IMR-90 (cell line): ENCODE measurements around the gene ATP2B2. TPM values are rescaled to one million over a fixed set of nuclear protein-coding genes. Genes with fewer than 3 reads are reported as not detected.

Source experiments
- ATAC-seq: fragments of 200-7000 bp; cut with Tn5 transposase; 2 replicates; pipeline ENCODE4 v1.9.1; 2020; ENCODE audit warnings: low read depth, mild to moderate bottlenecking, moderate library complexity
- BruUV-seq: library from RNA; stranded (reverse); fragments of 400-500 nt; replicated peaks from 2 replicates; lab custom pipeline; 2021; lab: Mats Ljungman, UMichigan
- CTCF ChIA-PET: fragments of 300-600 bp; formaldehyde crosslinking; extraction: SDS; loops from one replicate; lab custom pipeline; 2021; ENCODE audit warnings: antibody characterized with exemption; lab: Yijun Ruan, JAX
- POLR2A ChIA-PET: fragments of 300-600 bp; sonication (Branson Sonifier 250); formaldehyde crosslinking; loops from one replicate; lab custom pipeline; 2022; ENCODE audit warnings: antibody characterized with exemption; ENCODE audit not compliant: unreplicated experiment; lab: Charles Lee
- DNase-seq: peaks from one replicate; pipeline ENCODE4 v3.0.0; 2013
- H2AFZ ChIP-seq: replicated peaks from 2 replicates; pipeline ENCODE3; 2013; ENCODE audit warnings: low read length, mild to moderate bottlenecking; ENCODE audit not compliant: poor library complexity
- H2AK5ac ChIP-seq: 2 replicates; pipeline ENCODE4 v1.6.1; 2013; ENCODE audit warnings: low read depth, low read length, inconsistent platforms
- H2AK9ac ChIP-seq: replicated peaks from 2 replicates; pipeline ENCODE3; 2013; ENCODE audit warnings: mild to moderate bottlenecking, low read depth, low read length, moderate library complexity; ENCODE audit not compliant: poor library complexity
- H2BK120ac ChIP-seq: 2 replicates; pipeline ENCODE4 v1.6.1; 2013; ENCODE audit warnings: low read depth, low read length, inconsistent platforms
- H2BK15ac ChIP-seq: 3 replicates; pipeline ENCODE4 v1.6.1; 2013; ENCODE audit warnings: low read depth, low read length, inconsistent platforms
- H2BK20ac ChIP-seq: 2 replicates; pipeline ENCODE4 v1.6.1; 2013; ENCODE audit warnings: low read depth, mild to moderate bottlenecking, inconsistent platforms, low read length, moderate library complexity
- H2BK5ac ChIP-seq: 2 replicates; pipeline ENCODE4 v1.6.1; 2013; ENCODE audit warnings: mild to moderate bottlenecking, low read depth, low read length, inconsistent platforms; ENCODE audit not compliant: poor library complexity, severe bottlenecking
- H3K14ac ChIP-seq: replicated peaks from 2 replicates; pipeline ENCODE4 v1.6.1; 2013; ENCODE audit warnings: low read depth, low read length, inconsistent platforms
- H3K18ac ChIP-seq: 2 replicates; pipeline ENCODE4 v1.6.1; 2013; ENCODE audit warnings: low read depth, low read length, control low read depth
- H3K23ac ChIP-seq: 2 replicates; pipeline ENCODE4 v1.6.1; 2013; ENCODE audit warnings: low read depth, low read length, inconsistent platforms
- H3K27ac ChIP-seq: 2 replicates; pipeline ENCODE4 v1.5.1; 2013; ENCODE audit warnings: mild to moderate bottlenecking, control low read depth, low read length; ENCODE audit not compliant: insufficient read depth
- H3K27me3 ChIP-seq: 2 replicates; pipeline ENCODE4 v1.6.1; 2013; ENCODE audit warnings: low read length; ENCODE audit not compliant: control insufficient read depth, insufficient read depth
- H3K36me3 ChIP-seq: 2 replicates; pipeline ENCODE4 v1.6.1; 2013; ENCODE audit warnings: low read length, mixed read lengths; ENCODE audit not compliant: control insufficient read depth, insufficient read depth
- H3K4ac ChIP-seq: 2 replicates; pipeline ENCODE4 v1.6.1; 2013; ENCODE audit warnings: low read depth, low read length, inconsistent platforms
- H3K4me1 ChIP-seq: 2 replicates; pipeline ENCODE4 v1.6.1; 2013; ENCODE audit warnings: low read length, mixed read lengths; ENCODE audit not compliant: control insufficient read depth, insufficient read depth
- H3K4me2 ChIP-seq: 2 replicates; pipeline ENCODE4 v1.6.1; 2013; ENCODE audit warnings: low read depth, mild to moderate bottlenecking, control low read depth, low read length, moderate library complexity
- H3K4me3 ChIP-seq: 2 replicates; pipeline ENCODE4 v1.5.1; 2013; ENCODE audit warnings: low read depth, mild to moderate bottlenecking, control low read depth, low read length, moderate library complexity; ENCODE audit not compliant: insufficient read depth
- H3K56ac ChIP-seq: 2 replicates; pipeline ENCODE4 v1.6.1; 2013; ENCODE audit warnings: low read length, inconsistent platforms; ENCODE audit not compliant: insufficient read depth; ENCODE audit errors: extremely low read depth
- H3K79me1 ChIP-seq, 2 experiments: 2 replicates each; pipeline ENCODE4 v1.6.1; 2013; ENCODE audit warnings: low read length in 2 of 2, inconsistent platforms in 1 of 2, low read depth in 1 of 2
- H3K9ac ChIP-seq: 2 replicates; pipeline ENCODE4 v1.6.1; 2013; ENCODE audit warnings: low read depth, low read length, control low read depth
- H3K9me1 ChIP-seq: 2 replicates; pipeline ENCODE4 v1.6.1; 2013; ENCODE audit warnings: low read length, inconsistent platforms; ENCODE audit not compliant: insufficient read depth
- H3K9me3 ChIP-seq: 2 replicates; pipeline ENCODE4 v1.6.1; 2013; ENCODE audit warnings: low read length; ENCODE audit not compliant: control insufficient read depth, insufficient read depth
- H4K20me1 ChIP-seq: 2 replicates; pipeline ENCODE4 v1.6.1; 2013; ENCODE audit warnings: low read length, inconsistent platforms; ENCODE audit not compliant: insufficient read depth
- H4K5ac ChIP-seq: 2 replicates; pipeline ENCODE4 v1.6.1; 2013; ENCODE audit warnings: mild to moderate bottlenecking, low read depth, low read length, control low read depth
- H4K8ac ChIP-seq, 2 experiments: 2 replicates each; pipeline ENCODE4 v1.6.1; 2013; ENCODE audit warnings: low read depth in 2 of 2, low read length in 2 of 2, control low read depth in 1 of 2, inconsistent platforms in 1 of 2
- H4K91ac ChIP-seq: 2 replicates; pipeline ENCODE4 v1.6.1; 2013; ENCODE audit warnings: low read depth, low read length, inconsistent platforms; ENCODE audit not compliant: insufficient read depth
- POLR2A ChIP-seq: IDR thresholded peaks from 2 replicates; pipeline ENCODE4 v1.6.1; 2012; ENCODE audit warnings: mild to moderate bottlenecking, low read depth, low read length
- RFX5 ChIP-seq: IDR thresholded peaks from 2 replicates; pipeline ENCODE4 v1.8.0; 2012; ENCODE audit warnings: low read depth, mild to moderate bottlenecking, low read length, moderate library complexity
- WGBS, 2 experiments: methylation state at CpG; one replicate each; pipeline versions ENCODE4 v1.1.5 to v1.1.7; 2013; ENCODE audit warnings: missing lambda C conversion rate in 2 of 2; ENCODE audit not compliant: insufficient read length in 1 of 2; ENCODE audit errors: extremely low coverage in 2 of 2; 5-methylcytosine and 5-hydroxymethylcytosine counted together
- dilution Hi-C: fragments of 300-500 bp; cut with HindIII; formaldehyde crosslinking; loops from one replicate; pipeline ENCODE4 v1.14.3; 2018; ENCODE audit warnings: low sequenced_read_pairs; ENCODE audit not compliant: unreplicated experiment
- in situ Hi-C: fragments of 300-500 bp; cut with MboI; formaldehyde crosslinking; loops from 3 replicates; pipeline ENCODE4 v1.14.3; 2019; ENCODE audit warnings: low sequenced_read_pairs, inconsistent platforms, mixed read lengths
- intact Hi-C: fragments of 100-400 bp; cut with micrococcal nuclease; formaldehyde crosslinking; loops from 2 replicates; pipeline ENCODE4 v1.10.0; 2022
- polyA plus RNA-seq, 3 experiments: library from polyadenylated mRNA; depleted of rRNA; stranded (reverse); fragments of >200 nt; gene quantifications; 2 replicates each; pipeline ENCODE4 v1.2.3, GENCODE V29; 2012; ENCODE audit warnings: low replicate concordance in 1 of 3
- total RNA-seq: library from RNA; depleted of rRNA; stranded (reverse); fragments of >200 nt; gene quantifications from 2 replicates; pipeline ENCODE4 v1.2.3, GENCODE V29; 2012

ATP2B2 gene
- total and polyA plus RNA-seq, 2 of the 4 experiments (the other 2 are of a cell fraction) = under 0.01 to 0.02 TPM

DNA sequence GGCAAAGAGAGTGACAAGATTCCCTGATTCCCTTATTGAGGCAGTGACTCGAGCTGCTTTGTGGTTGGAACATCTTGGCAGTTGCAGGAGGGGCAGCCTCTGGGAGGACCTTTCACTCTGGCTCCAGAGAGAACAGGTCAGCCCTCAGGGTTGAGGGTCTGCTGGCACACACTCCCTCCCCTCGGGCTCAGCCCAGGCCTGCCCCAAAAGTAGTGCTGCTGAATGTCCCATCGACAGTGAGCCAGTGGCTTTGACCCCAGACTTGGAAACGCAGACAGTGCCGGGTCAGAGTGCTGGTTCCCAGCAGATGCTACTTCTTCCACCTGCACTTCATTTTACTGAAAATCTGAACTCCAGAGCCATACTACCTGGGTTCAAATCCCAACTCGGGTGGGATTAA is 25.6 kb upstream of the ATP2B2 start:
- WGBS, 2 experiments = 0% methylated on average over 1 of the region's 6 CpGs; no CpG with 5 or more reads in 1 of the 2 experiments
- intact Hi-C loops (no loop called here), dilution Hi-C loops (no loop called here), in situ Hi-C loops (no loop called here)
- Histone ChIP-seq H3K36me3 (no peaks in the 10 kb centered on the region), H3K9ac (no peak overlapping the region), H3K79me1 (no peaks in the 10 kb centered on the region), H3K27me3 (peaks cover 16% of the 10 kb centered on the region), H3K9me3 (no peaks in the 10 kb centered on the region), H2AK5ac (no peak overlapping the region), H3K56ac (no peak overlapping the region), H3K4me3 (no peak overlapping the region), H2BK15ac (no peak overlapping the region), H3K4me1 (no peaks in the 10 kb centered on the region), H2AK9ac (no peak overlapping the region), H3K18ac (no peak overlapping the region), H2AFZ (no peak overlapping the region), H4K20me1 (no peaks in the 10 kb centered on the region), H3K23ac (no peak overlapping the region), H3K4ac (no peak overlapping the region), H4K91ac (no peak overlapping the region), H3K9me1 (no peaks in the 10 kb centered on the region), H2BK20ac (no peak overlapping the region), H3K4me2 (no peak overlapping the region), H4K5ac (no peak overlapping the region), H2BK120ac (no peak overlapping the region), H3K27ac (no peak overlapping the region), H3K14ac (no peak overlapping the region), H4K8ac (no peak overlapping the region), H2BK5ac (no peak overlapping the region)
- POLR2A ChIA-PET = no interaction called here
- BruUV-seq = no TSS peak
- CTCF ChIA-PET = no interaction called here
- no peak for TF ChIP-seq RFX5
- no peak for TF ChIP-seq POLR2A
- no peak for DNase-seq
- ATAC-seq = no peak
